Suprapubic skin (tissue), 3 donors: ENCODE results near the gene CPNE4.

ENCODE experiments used
- EP300 ChIP-seq: sonication (generic); formaldehyde crosslinking; IDR thresholded peaks from one replicate; pipeline ENCODE4 v1.6.1; 2017; ENCODE audit warnings: antibody characterized with exemption
- POLR2A ChIP-seq, 2 donors: fragments of 450-650 bp; IDR thresholded peaks; one replicate each; pipeline ENCODE4 v1.6.1; 2017; ENCODE audit warnings: antibody characterized with exemption in 2 of 2, mild to moderate bottlenecking in 2 of 2, moderate library complexity in 2 of 2
- TF ChIP-seq, protein P1 (sequence below), 2 donors: fragments of 200-600 bp in 1 of 2; fragments of 450-650 bp in 1 of 2; sonication (generic) in 1 of 2; IDR thresholded peaks; one replicate each; pipeline ENCODE4 v1.5.1; 2016 to 2019; ENCODE audit warnings: antibody characterized with exemption in 2 of 2, mild to moderate bottlenecking in 1 of 2, moderate library complexity in 1 of 2

DNA sequence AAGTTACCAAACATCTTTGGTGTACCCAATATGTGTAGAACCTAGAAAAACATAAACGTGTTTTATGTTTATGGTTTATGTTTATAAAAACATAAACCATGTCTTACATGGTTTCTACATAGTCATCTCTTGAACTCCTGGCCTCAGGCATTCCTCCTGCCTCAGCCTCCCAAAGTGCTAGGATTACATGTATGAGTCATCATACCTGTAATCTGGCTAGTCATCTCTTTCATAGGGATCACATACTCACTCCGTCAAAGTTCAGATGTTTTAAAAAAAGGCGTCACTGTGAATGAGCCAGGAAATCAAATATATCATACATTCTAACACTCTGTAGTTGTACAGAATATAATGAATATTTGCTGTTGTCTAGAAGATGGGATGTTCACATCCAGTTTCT lies 178.6 kb downstream of the CPNE4 start:
- TF ChIP-seq, protein P1, sequence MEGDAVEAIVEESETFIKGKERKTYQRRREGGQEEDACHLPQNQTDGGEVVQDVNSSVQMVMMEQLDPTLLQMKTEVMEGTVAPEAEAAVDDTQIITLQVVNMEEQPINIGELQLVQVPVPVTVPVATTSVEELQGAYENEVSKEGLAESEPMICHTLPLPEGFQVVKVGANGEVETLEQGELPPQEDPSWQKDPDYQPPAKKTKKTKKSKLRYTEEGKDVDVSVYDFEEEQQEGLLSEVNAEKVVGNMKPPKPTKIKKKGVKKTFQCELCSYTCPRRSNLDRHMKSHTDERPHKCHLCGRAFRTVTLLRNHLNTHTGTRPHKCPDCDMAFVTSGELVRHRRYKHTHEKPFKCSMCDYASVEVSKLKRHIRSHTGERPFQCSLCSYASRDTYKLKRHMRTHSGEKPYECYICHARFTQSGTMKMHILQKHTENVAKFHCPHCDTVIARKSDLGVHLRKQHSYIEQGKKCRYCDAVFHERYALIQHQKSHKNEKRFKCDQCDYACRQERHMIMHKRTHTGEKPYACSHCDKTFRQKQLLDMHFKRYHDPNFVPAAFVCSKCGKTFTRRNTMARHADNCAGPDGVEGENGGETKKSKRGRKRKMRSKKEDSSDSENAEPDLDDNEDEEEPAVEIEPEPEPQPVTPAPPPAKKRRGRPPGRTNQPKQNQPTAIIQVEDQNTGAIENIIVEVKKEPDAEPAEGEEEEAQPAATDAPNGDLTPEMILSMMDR (IDR thresholded peaks at IDR 0.05), result no peak
- no peak for TF ChIP-seq POLR2A (IDR thresholded peaks at IDR 0.05)
- TF ChIP-seq EP300, result no peak
